Measurements from ENCODE around the gene IGF2BP3.
A peak's percentile ranks its signal among the peaks of the same experiment; 100 is the strongest.
"Not testable (repeated sequence)": the region's sequence is repeated elsewhere in the genome, so short reads cannot be mapped to it uniquely, and the experiment has no call there.

IGF2BP3 gene

GRCh38 chr7:23419160-23419559 is 51.1 kb downstream of the IGF2BP3 start:
- no peak for DNase-seq

- no peak for DNase-seq
Observed at GRCh38 chr7:23418046-23418445, 52.2 kb downstream of the IGF2BP3 start.

- DNase-seq, result no peak
Observed at GRCh38 chr7:23415198-23415597, 55.1 kb downstream of the IGF2BP3 start.

GRCh38 chr7:23410446-23411183 is 59.7 kb downstream of the IGF2BP3 start:
- DNase-seq, result no peak

DNA sequence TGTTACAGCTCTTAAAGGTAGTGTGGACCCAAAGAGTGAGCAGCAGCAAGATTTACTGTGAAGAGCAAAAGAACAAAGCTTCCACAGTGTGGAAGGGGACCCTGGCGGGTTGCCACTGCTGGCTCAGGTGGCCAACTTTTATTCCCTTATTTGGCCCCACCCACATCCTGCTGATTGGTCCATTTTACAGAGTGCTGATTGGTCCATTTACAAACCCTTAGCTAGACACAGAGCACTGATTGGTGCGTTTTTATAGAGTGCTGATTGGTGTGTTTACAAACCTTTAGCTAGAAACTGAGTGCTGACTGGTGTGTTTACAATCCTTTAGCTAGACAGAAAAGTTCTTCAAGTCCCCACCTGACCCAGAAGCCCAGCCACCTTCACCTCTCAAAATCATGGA is 63.7 kb downstream of the IGF2BP3 start:
- not testable (repeated sequence) for DNase-seq

DNA sequence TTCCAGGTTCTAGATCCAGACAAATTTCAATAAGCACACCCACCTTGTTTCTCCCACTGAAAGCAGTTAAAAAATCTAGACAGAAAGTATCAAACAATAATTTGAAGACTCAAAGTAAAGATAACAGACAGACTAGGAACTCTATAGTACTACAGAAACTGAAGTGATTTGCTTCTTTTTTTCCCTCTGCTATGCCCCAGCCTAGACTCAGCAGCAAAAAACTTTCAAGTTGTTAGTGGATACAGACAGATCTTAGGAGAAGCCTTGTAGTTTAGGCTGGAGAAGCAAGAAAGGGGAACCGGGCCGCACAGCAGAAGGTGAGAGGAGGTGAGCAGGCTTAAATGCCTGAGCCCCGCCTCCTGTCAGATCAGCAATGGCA is 65.1 kb downstream of the IGF2BP3 start:
- no peak for DNase-seq

DNA sequence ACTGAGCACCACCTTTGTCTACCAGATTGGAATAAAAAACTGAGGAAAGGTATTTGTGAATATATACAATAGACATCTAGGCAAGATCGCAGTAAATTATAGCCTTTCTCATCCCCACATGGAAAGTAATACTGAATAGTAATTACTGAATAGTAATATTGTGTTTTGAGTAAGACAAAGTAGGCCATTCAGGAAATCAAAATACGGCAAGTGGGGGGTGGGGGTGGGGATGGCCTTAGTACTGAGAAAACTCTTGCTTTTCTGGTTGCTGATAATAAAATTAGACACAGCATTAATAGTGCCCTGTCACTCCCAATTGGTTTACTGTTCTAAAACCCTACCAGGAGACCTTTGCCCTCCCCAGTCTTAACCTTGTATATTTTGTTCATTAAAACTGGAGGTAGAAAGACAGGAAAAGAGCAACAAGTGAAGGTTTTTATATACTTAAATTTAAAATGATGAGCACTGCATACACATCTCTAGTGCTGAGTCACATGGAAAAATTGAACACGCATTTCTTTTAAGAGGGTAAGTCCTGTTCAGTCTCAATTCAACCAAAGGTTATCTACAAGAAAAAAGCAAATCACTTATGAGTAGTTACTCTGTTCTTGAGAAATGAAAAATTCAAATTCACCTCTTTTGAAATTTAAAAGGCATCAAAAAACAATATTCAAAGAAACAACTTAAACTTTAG is 65.6 kb downstream of the IGF2BP3 start:
- no peak for DNase-seq

DNA sequence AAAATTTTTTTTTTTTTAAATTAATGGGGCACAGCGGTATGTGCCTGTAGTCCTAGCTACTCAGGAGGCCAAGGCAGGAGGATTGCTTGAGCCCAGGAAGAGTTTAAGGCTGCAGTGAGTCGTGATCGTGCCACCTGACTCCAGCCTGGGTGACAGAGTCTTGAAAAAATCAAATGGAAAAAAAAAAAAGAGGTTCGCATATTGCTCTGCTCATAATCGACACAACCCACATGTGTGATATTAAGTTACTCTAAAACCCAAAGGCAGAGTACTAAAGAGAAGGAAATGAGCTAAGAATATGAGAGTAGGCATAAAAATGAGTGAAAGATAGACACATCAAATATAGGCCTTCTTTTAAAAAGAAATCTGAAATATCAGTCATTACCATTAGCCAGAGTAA is 66.3 kb downstream of the IGF2BP3 start:
- no peak for DNase-seq

DNA sequence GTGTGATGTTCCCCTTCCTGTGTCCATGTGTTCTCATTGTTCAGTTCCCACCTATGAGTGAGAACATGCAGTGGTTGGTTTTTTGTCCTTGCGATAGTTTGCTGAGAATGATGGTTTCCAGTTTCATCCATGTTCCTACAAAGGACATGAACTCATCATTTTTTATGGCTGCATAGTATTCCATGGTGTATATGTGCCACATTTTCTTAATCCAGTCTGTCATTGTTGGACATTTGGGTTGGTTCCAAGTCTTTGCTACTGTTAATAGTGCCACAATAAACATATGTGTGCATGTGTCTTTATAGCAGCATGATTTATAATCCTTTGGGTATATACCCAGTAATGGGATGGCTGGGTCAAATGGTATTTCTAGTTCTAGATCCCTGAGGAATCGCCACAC is 72.2 kb downstream of the IGF2BP3 start:
- DNase-seq, result not testable (repeated sequence)

DNA sequence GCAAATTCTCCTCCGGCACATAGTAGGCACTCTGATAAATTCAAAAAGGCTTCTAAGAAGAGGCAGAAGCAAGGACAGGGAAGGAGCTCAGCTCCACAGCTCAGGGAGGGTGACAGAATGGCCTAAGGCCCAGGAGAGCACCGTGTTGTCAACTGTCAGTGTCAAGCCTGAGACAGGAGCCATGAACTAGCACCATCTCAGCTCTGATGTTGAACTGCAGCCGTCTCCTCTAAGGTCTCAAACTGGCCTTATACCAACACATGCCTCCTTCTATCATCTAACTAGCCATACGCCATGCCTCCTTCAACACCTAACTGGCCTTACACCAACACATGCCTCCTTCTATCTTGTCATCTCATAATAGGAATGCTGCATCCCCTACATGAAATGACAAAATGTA is 73.0 kb downstream of the IGF2BP3 start:
- no peak for DNase-seq

DNA sequence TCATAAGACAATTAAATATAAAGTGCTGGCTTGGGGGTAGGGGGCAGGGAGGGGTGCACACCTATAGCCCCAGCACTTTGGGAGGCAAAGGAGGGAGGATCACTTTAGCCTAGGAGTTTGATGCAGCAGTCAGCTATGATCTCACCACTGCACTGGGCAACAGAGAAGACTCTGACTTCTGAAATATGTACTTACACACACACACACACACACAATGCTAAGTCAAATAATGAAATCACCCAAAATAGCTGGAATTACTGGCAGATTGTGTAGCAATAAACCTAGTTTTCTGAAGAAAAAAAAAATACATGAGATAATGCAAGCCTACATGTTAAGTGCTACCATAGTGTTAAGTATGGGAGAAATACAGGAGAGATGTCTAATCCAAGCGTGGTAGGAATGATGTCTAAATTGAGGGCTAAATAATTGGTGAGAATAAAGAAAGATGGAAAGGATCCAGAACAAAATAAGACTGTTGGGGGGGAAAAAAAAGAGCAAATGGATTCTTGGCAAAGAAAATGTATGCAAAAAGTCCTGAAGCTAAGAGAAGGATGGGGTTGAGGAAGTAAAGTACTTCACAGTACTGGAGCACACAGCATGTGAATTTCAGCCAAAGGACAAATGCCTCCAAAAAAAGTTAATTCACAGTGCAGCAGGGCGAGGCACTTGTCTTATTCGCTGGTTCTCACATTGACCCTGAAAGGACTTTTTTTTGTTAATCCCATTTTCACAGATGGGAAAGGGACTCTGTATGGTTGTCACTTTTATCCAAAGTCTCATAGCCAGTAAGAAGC is 73.9 kb downstream of the IGF2BP3 start:
- DNase-seq, result no peak

DNA sequence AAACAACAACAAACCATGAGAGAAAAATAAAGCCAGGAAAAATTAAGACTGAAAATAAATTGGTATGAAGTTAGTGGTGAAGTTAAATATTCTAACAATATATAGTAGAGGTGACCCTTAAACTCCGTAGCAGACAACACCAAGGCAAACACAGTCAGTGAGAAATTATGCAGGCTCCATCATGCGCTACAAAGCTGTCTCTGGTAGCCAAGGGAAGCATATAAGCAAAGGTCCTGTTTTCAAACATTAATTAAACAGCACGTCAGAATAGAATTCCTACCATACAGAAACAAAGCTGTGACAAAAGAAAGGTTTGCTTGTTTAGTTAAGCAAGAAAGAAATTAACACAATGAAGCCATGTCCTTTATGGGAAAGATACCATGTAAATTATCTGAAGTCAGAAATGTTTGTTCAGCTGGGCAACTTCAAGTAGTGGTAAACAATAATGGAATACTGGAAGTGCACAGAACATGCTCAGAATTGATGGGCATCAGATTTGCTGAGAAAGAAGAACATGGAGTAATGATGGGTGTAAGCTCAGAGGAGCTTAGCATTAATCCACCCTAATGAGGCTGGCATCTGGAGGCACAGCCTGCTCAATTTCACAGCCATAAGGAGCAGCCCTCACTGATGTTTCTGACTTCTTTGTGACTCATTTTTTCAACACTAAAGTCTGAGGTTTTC is 75.7 kb downstream of the IGF2BP3 start:
- DNase-seq, result peak; percentile 90

DNA sequence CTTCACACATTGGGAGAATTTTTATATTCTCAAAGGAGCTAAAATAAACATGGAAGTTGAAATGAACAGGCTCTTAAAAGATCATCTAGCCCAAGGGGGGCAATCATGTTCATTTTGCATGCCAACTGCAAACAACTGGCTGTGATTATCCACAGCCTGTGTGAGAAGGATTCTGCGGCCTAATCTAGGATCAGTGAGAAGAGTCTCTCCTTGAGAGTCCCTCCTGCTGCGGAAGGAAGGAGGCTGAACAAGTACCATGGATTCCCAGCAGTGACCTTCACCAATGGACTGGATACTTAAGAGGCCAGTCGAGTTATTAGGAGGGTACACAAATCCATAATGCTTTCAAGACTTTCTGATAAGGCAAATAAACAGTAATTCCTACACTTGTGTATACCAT is 76.7 kb downstream of the IGF2BP3 start:
- no peak for DNase-seq

DNA sequence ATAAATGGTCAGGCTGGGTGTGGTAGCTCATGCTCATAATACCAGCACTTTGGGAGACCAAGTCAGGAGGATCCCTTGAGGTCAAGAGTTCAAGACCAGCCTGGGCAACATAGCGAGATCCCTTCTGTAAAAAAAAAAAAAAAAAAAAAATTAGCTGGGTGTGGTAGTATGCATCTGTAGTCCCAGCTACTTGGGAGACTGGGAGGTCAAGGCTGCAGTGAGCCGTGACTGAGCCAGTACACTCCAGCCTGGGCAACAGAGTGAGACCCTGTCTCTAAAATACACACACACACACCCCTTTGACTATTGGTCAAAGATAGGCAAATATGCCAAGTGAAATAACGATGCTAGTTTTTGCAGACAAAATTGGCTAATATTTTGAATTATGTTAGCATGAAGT is 80.6 kb downstream of the IGF2BP3 start:
- no peak for DNase-seq

- DNase-seq, result no peak
Observed at GRCh38 chr7:23387583-23387982, 82.7 kb downstream of the IGF2BP3 start.

- no peak for DNase-seq
Observed at GRCh38 chr7:23385140-23385539, 85.2 kb downstream of the IGF2BP3 start.

GRCh38 chr7:23383225-23383624 is 87.1 kb downstream of the IGF2BP3 start:
- no peak for DNase-seq

GRCh38 chr7:23380961-23381360 is 89.3 kb downstream of the IGF2BP3 start:
- DNase-seq, result no peak

GRCh38 chr7:23380556-23380955 is 89.7 kb downstream of the IGF2BP3 start:
- no peak for DNase-seq

DNA sequence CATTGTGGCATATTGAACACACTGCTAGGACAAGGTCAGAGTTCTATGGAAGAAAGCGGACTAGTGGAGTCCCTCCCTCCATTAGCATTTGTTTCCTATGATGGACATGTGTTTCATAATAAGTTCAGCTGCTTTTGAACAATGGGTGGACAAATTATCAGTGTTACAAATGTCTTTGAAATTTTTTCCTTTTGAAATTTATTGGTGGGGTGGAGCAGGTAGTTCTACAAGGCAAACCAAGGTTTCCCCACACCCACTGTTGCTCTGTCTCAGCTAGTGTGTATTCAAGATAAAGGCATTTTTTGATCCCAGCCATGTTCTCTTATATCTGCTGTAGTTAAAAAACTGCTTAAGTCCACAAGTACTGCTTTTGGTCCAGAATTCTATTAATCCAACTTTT is 91.3 kb downstream of the IGF2BP3 start:
- no peak for DNase-seq

- DNase-seq, result no peak
Observed at GRCh38 chr7:23377134-23377533, 93.2 kb downstream of the IGF2BP3 start.

DNA sequence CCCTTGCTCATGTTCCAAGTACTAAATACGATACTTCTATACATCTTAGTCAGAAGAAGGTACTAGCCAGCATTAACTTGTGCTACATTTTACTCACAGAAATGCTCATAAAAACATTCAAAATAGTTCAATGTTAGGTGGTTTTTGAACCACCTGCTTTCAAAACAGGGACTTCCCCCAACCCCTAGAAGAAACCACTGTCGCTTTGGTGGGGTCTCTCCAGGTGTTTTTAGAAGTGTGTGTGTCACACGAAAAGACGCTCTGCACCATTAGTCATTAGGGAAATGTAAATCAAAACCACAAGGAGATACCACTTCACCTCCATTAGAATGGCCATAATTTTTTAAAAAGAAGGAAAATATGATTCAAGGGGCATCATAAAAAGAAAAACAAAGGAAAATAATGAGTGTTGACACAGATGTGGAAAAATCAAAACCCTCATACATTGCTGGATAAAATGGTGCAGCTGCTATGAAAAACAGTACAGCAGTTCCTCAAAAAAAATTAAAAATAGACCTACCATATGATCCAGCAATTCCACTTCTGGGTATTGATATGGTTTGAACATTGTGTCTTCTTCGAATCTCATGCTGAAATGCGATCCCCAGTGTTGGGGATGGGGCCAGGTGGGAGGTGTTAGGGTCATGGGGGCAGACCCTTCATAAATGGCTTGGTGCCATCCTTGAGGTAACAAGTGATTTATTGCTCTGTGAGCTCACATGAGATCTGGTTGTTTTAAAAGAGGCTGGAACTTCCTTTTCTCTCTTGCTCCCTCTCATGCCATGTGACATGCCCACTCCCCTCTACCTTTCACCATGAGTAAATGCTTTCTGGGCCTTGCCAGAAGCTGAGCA is 96.9 kb downstream of the IGF2BP3 start:
- peak; percentile 6 for DNase-seq

All from NCI-H345 (cell line).